HUES48 (cell line): ENCODE measurements around the gene OR8B2.
"Not testable (repeated sequence)": the region's sequence is repeated elsewhere in the genome, so short reads cannot be mapped to it uniquely, and the experiment has no call there.

Experiments used
- H3K27ac ChIP-seq: one replicate; pipeline ENCODE4 v1.7.0; 2013; ENCODE audit warnings: low read depth, low read length, inconsistent platforms
- H3K27me3 ChIP-seq: 2 replicates; pipeline ENCODE4 v1.6.1; 2013; ENCODE audit warnings: mild to moderate bottlenecking, low read length; ENCODE audit not compliant: control insufficient read depth, insufficient read depth
- H3K36me3 ChIP-seq: 2 replicates; pipeline ENCODE4 v1.6.1; 2013; ENCODE audit warnings: low read length; ENCODE audit not compliant: control insufficient read depth, insufficient read depth
- H3K4me1 ChIP-seq: 2 replicates; pipeline ENCODE4 v1.6.1; 2013; ENCODE audit warnings: mild to moderate bottlenecking, low read length; ENCODE audit not compliant: control insufficient read depth, insufficient read depth
- H3K4me3 ChIP-seq: 2 replicates; pipeline ENCODE4 v1.5.1; 2013; ENCODE audit warnings: mild to moderate bottlenecking, low read depth, low read length
- H3K9ac ChIP-seq: 2 replicates; pipeline ENCODE4 v1.6.1; 2013; ENCODE audit warnings: mild to moderate bottlenecking, low read depth, low read length, moderate library complexity
- H3K9me3 ChIP-seq: 2 replicates; pipeline ENCODE4 v1.6.1; 2013; ENCODE audit warnings: low read length; ENCODE audit not compliant: control insufficient read depth, insufficient read depth

OR8B2 gene

DNA sequence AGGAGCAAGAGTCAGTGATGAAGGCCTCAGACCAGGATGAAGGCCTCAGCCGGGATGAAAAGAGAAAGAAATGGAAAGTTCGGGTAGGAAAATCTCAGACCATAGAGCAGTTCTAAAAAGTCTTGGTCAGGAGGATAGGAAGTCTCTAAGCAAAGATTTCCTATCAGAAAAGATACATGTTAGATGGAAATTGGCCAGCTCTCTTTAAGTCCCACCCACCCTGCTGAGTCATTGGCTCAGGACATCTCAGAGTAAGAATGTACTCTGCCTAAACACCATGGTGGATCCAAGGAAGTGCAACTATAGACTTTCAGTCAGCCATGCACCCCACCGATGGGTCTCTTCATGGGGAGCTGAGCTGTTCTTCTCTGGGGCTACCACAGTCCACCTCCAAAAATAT is 10.1 kb upstream of the OR8B2 start:
- Histone ChIP-seq H3K27me3 (no peaks in the 10 kb centered on the region), H3K4me3 (no peak overlapping the region), H3K9ac (no peak overlapping the region), H3K36me3 (no peaks in the 10 kb centered on the region), H3K4me1 (no peaks in the 10 kb centered on the region), H3K9me3 (no peaks in the 10 kb centered on the region), H3K27ac (no peak overlapping the region)

GRCh38 chr11:124382857-124383256 is 1.4 kb downstream of the OR8B2 start:
- not testable (repeated sequence) for H3K36me3 ChIP-seq, H3K4me1 ChIP-seq, H3K27me3 ChIP-seq, H3K27ac ChIP-seq, H3K4me3 ChIP-seq, H3K9me3 ChIP-seq, H3K9ac ChIP-seq

DNA sequence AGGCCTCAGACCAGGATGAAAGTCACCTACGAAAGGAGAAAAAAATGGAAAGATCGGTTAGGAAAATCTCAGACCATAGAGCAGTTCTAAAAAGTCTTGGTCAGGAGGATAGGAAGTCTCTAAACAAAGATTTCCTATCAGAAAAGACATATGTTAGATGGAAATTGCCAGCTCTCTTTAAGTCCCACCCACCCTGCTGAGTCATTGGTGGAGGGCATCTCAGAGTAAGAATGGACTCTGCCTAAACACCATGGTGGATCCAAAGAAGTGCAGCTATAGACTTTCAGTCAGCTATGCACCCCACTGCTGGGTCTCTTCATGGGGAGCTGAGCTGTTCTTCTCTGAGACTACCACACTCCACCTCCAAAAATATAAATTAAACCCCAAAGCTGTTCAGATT is 3.7 kb downstream of the OR8B2 start:
- Histone ChIP-seq H3K4me1 (no peaks in the 10 kb centered on the region), H3K27ac (no peak overlapping the region), H3K9me3 (no peaks in the 10 kb centered on the region), H3K9ac (no peak overlapping the region), H3K36me3 (no peaks in the 10 kb centered on the region), H3K27me3 (no peaks in the 10 kb centered on the region), H3K4me3 (no peak overlapping the region)

- no peaks in the 10 kb centered on the region for H3K9me3 ChIP-seq
- H3K27me3 ChIP-seq = no peaks in the 10 kb centered on the region
- no peaks in the 10 kb centered on the region for H3K4me1 ChIP-seq
These were observed 8.0 kb downstream of the OR8B2 start for GRCh38 chr11:124376280-124376679.

DNA sequence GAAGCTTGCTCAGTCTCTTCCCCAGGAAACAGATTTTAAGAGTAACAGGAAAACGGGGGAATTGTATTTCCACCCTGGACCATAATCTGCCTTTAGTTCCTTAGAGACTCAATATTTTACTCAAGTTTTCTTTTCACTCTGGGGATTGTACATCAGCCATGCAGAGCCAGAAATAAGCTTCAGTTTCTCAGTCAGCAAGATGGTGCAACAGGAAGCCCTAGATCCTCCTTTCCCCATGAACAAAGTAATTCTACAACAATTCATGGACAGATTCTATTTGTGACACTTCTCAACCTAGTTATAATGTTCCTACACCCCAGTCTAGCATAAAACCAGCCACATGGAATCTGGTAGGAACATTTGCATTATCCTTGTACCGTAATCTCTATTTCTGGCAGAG is 24.7 kb downstream of the OR8B2 start:
- Histone ChIP-seq H3K27me3 (no peaks in the 10 kb centered on the region), H3K4me3 (no peak overlapping the region), H3K36me3 (no peaks in the 10 kb centered on the region), H3K9me3 (no peaks in the 10 kb centered on the region), H3K4me1 (no peaks in the 10 kb centered on the region), H3K27ac (no peak overlapping the region), H3K9ac (no peak overlapping the region)

More at GRCh38 chr11:124376280-124376679, 8.0 kb downstream of the OR8B2 start:
- H3K9ac ChIP-seq = no peak overlapping the region
- H3K4me3 ChIP-seq = no peak overlapping the region
- no peaks in the 10 kb centered on the region for H3K36me3 ChIP-seq
- H3K27ac ChIP-seq = no peak overlapping the region

- Histone ChIP-seq H3K4me1 (no peaks in the 10 kb centered on the region), H3K9ac (no peak overlapping the region), H3K36me3 (no peaks in the 10 kb centered on the region), H3K4me3 (no peak overlapping the region), H3K27ac (no peak overlapping the region), H3K9me3 (no peaks in the 10 kb centered on the region; the same call in 1 of the 2 replicates), H3K27me3 (no peaks in the 10 kb centered on the region)
These were observed 37.9 kb downstream of the OR8B2 start for GRCh38 chr11:124346311-124346955.

DNA sequence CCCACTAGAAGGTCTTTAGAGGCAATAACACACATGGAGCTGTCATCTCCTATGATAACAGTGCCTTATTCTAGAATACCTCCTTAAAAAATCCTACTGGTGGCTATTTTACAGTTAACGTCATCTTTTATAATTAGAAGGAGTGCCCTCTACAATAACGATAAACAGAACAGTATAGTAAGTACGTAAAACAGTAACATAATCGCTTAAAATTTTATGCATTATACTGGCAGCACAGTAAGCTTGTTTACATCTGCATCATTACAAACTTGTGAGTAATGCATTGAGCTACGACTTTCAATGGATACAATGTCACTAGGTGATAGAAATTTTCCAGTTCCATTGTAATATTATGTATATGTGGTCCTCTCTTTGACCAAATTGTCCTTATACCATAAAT is 40.0 kb downstream of the OR8B2 start:
- H3K27me3 ChIP-seq = no peaks in the 10 kb centered on the region
- H3K9ac ChIP-seq = no peak overlapping the region
- no peaks in the 10 kb centered on the region for H3K36me3 ChIP-seq
- H3K27ac ChIP-seq = no peak overlapping the region
- H3K4me3 ChIP-seq = no peak overlapping the region
- no peaks in the 10 kb centered on the region; the same call in 1 of the 2 replicates for H3K9me3 ChIP-seq
- H3K4me1 ChIP-seq = no peaks in the 10 kb centered on the region

- Histone ChIP-seq H3K4me1 (no peaks in the 10 kb centered on the region), H3K4me3 (no peak overlapping the region), H3K27ac (no peak overlapping the region), H3K9me3 (no peaks in the 10 kb centered on the region), H3K36me3 (no peaks in the 10 kb centered on the region), H3K9ac (no peak overlapping the region), H3K27me3 (no peaks in the 10 kb centered on the region)
These were observed 44.2 kb downstream of the OR8B2 start for GRCh38 chr11:124340142-124340447.

GRCh38 chr11:124339396-124340141 is 44.7 kb downstream of the OR8B2 start:
- Histone ChIP-seq H3K9me3 (no peaks in the 10 kb centered on the region), H3K27me3 (no peaks in the 10 kb centered on the region), H3K9ac (no peak overlapping the region), H3K36me3 (no peaks in the 10 kb centered on the region), H3K27ac (no peak overlapping the region), H3K4me1 (no peaks in the 10 kb centered on the region), H3K4me3 (no peak overlapping the region)
